ENCODE measurements around the gene KPNA3. TPM values are rescaled to one million over a fixed set of nuclear protein-coding genes. Genes with fewer than 3 reads are reported as not detected.

The KPNA3 gene
- total RNA-seq, 1 experiment from 2014 or later: 49.7 TPM

- no peak for DNase-seq
- Histone ChIP-seq H3K27ac (ENCODE audit: insufficient read length, low read depth, low read length) (no peak overlapping the region), H3K23me2 (ENCODE audit: insufficient read length, low read depth, low read length, poor library complexity, severe bottlenecking) (no peaks in the 10 kb centered on the region), H2BK12ac (ENCODE audit: insufficient read length, low read depth, low read length) (no peak overlapping the region), H3K79me2 (ENCODE audit: insufficient read depth, low read length) (no peaks in the 10 kb centered on the region), H2AFZ (ENCODE audit: low read length) (no peak overlapping the region), H3K56ac (ENCODE audit: insufficient read length, low read depth, low read length) (no peak overlapping the region), H2BK20ac (ENCODE audit: low read depth, low read length, poor library complexity, severe bottlenecking) (no peak overlapping the region), H2BK15ac (ENCODE audit: low read depth, low read length) (no peak overlapping the region), H4K91ac (ENCODE audit: insufficient read length, low read depth, low read length) (no peak overlapping the region), H3T11ph (ENCODE audit: low read length) (no peak overlapping the region), H2BK120ac (ENCODE audit: low read depth, low read length, poor library complexity, severe bottlenecking) (no peak overlapping the region), H3K18ac (ENCODE audit: insufficient read length, low read depth, low read length) (no peak overlapping the region), H3K9me3 (ENCODE audit: control insufficient read depth, low read depth, low read length) (no peaks in the 10 kb centered on the region), H3K9ac (ENCODE audit: extremely low read depth, insufficient read length, low read length) (no peak overlapping the region), H4K20me1 (ENCODE audit: control insufficient read depth, insufficient read depth, insufficient read length) (no peaks in the 10 kb centered on the region), H3K79me1 (ENCODE audit: insufficient read depth, low read depth, low read length, poor library complexity, severe bottlenecking) (no peaks in the 10 kb centered on the region), H3K4me2 (ENCODE audit: insufficient read depth, insufficient read length, low read length) (no peak overlapping the region), H2AK5ac (ENCODE audit: insufficient read length, low read length) (no peak overlapping the region), H3K14ac (ENCODE audit: insufficient read depth, low read length) (no peak overlapping the region), H3K4ac (ENCODE audit: low read depth, low read length) (no peak overlapping the region), H3K27me3 (ENCODE audit: insufficient read depth, low read length) (no peaks in the 10 kb centered on the region), H3K23ac (ENCODE audit: insufficient read length, low read depth, low read length) (no peak overlapping the region), H2BK5ac (ENCODE audit: insufficient read length, low read length) (no peak overlapping the region), H4K8ac (replicated peaks; ENCODE audit: insufficient read length, low read depth, low read length) (no peak overlapping the region), H4K5ac (ENCODE audit: insufficient read length, low read depth, low read length) (no peak overlapping the region), H3K4me1 (ENCODE audit: insufficient read depth, low read length) (no peaks in the 10 kb centered on the region)
- peaks cover 3 to 4% (median 4%) of the 10 kb centered on the region in 3 experiments; a peak in 1 of 7 replicates for H3K36me3 Mint-ChIP-seq (ENCODE audit: insufficient read depth in 1 of 3, low read depth in 3 of 3)
- H3K4me1 Mint-ChIP-seq: peaks cover 8 to 16% of the 10 kb centered on the region in 2 experiments
- no peak for TF ChIP-seq CTCF (conservative IDR thresholded peaks at IDR 0.05)
- H3K27ac Mint-ChIP-seq: no peak overlapping the region
- H3K27me3 Mint-ChIP-seq (ENCODE audit: low read depth): peaks cover 3% of the 10 kb centered on the region; the same call in 1 of the 2 replicates
- peaks cover 4 to 5% of the 10 kb centered on the region in 2 experiments; a peak in 4 of 5 replicates for H3K9me3 Mint-ChIP-seq
- no CpG with 5 or more reads among the region's 4 CpGs for WGBS (ENCODE audit: extremely low coverage, insufficient read length, low lambda C conversion rate)
- H3K4me3 Mint-ChIP-seq: no peak overlapping the region
Observed at GRCh38 chr13:49831455-49831854, 39.0 kb upstream of the KPNA3 start.
